Frontal cortex (tissue), 4 donors: Measurements from ENCODE around the gene ZNF563. TPM values are rescaled to one million over a fixed set of nuclear protein-coding genes. Genes with fewer than 3 reads are reported as not detected.
"Not testable (repeated sequence)": the region's sequence is repeated elsewhere in the genome, so short reads cannot be mapped to it uniquely, and the experiment has no call there.

Experiments
- DNase-seq, 2 donors: peaks; one replicate each; pipeline ENCODE4 v3.0.0; 2012; ENCODE audit warnings: low spot score in 2 of 2
- FAIRE-seq: peaks from 2 replicates; lab custom pipeline; 2012; peaks lifted over from hg19 to GRCh38; lab: Jason Lieb, UNC
- small RNA-seq: library from RNA; depleted of rRNA; stranded (forward); fragments of <200 nt; gene quantifications from one replicate; pipeline ENCODE3, GENCODE V24; 2014
- total RNA-seq: library from RNA; depleted of rRNA; stranded (reverse); fragments of >200 nt; gene quantifications from one replicate; pipeline ENCODE4 v1.2.3, GENCODE V29; 2014
- donor health status: control.
- donor health status: control.
- donor health status: control.

The ZNF563 gene
- total RNA-seq, 1 donor from 2014 or later = 0.82 TPM

DNA sequence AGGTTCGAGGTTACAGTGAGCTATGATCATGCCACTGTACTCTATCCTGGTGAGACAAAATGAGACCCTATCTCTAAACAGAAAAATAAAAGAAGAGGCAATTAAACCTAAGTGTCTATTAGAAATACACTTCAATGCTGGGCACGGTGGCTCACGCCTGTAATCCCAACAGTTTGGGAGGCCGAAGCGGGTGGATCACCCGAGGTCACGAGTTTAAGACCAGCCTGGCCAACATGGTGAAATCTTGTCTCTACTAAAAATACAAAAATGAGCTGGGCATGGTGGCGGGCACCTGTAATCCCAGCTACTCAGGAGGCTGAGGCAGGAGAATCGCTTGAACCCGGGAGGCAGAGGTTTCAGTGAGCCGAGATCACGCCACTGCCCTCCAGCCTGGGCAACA lies 24.5 kb downstream of the ZNF563 start:
- not testable (repeated sequence) for DNase-seq, FAIRE-seq

DNA sequence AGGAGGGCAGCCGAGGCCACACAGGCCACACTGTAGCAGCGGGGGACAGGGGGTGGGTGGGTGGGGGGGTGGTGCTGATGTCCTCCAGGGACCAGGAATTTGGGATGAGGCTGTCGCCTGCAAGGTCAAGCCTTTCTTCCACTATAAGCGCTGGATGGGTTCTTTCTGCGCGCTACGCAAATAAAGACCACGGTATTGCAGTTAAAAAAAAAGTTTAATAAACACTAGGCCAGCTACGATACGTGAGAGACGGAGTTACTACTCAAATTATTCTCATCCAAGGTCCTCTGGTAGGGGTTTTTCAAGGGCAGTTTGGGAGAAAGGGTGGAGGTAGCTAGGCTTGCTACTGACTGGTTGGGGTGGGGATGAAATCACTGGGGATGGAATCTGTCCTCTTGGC lies 38.2 kb downstream of the ZNF563 start:
- no peak for FAIRE-seq
- no peak for DNase-seq

DNA sequence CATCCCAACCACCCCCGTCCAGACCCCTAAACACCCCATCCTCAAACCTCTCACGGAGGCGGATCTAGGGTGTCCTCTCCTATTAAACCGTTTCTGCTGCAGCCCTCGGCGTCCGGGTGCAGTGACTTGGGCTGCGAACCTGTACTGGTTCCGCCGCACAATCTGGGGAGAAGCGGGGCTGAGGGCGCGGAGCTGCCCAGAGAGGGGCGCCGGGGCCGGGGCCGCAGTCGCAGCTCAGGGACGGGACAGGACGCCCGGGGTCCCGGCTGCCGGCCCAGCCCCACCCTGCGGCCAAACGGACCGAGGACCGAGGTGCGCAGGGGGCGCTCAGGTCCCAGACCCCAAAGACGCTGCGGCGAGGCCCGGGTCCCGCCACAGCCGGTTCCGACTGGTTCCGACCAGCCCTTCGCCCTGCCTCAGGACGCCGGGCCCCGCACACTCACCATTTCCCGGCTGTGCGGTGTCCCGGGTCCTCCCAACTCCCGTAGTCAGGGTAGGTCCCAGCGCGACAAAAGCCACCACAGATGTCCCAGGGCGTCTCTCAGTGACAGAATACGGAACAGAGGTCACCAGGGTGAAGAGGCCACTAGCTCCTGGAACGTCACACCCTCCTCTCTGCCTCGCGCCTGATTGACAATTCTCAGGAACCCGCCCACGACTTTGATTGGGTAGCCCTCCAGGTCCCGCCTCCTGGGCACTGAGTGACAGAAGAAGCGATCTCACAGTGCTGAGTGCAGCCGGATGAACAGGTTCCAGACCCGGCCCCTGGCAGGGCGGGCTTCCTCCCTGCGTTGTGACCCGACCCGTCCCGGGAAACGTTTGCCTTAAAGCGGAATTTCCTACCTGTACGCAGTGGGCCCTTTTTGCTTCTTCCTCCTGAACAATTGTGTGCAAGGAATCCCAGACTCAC lies 38.9 kb downstream of the ZNF563 start, which contains the start of gene ZNF44:
Gene ZNF44 (minus strand): TSS at position 635 of the 910 bp plus-strand sequence. CDS start 189 bp downstream, at position 446.
- DNase-seq (peak; percentile 96), FAIRE-seq (peak; percentile 87)

DNA sequence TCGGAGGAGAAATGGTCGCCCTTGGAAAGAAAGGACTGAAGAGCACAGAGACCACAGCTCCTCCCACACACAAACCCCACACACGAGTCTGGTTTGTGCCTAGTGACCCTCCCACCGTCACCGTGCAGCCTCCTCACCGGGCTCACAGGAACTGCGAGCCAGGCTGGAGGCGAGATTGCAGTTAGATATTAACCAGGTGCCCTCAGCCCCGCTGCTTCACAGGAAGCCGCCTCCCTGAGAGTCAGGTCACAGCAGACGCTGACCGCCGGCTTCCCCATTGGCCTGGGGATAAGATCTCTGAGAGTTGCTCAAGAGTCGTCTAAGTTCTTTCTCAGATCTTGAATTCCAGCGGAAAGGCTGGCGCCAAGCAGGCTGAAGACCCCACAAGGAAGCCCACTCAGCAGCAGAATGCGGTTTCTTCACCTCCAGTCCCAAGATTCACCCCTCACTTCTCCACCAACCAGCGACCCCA lies 39.6 kb downstream of the ZNF563 start:
- no peak for FAIRE-seq
- DNase-seq = peak in 1 of 2 donors; percentile 36

DNA sequence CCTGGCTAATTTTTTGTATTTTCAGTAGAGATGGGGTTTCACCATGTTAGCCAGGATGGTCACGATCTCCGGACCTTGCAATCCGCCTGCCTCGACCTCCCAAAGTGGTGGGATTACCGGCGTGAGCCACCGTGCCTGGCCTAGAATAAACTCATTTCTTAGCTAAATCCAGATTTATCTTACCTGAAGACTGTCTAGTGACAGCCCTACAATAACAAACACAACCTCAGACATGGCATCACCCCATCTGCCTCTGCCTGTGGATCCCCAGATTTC lies 43.7 kb downstream of the ZNF563 start:
- FAIRE-seq (no peak), DNase-seq (no peak)

DNA sequence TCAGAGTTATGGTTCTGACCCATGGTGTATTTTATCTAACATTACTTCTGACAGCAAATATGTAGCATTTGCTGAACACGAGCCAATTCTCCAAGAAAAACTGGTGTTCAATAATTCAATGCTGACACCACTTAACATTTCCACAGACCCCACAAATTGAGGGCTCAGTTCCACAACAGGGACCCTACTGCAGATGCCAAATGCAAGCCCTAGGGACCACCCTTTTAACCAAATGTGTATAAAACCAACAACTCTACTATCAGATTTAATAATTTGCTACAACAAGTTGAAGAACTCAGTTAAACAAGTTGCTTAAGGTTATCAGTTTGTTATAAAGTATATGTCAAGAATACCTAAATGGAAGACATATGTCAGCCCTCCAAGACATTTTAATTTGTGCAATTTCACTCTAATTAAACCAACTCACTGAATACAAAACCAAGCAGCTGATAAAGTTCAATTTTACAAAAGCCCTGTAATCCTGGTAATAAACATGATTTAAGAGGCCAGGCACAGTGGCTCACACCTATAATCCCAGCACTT lies 45.4 kb downstream of the ZNF563 start:
- DNase-seq (no peak), FAIRE-seq (no peak)

DNA sequence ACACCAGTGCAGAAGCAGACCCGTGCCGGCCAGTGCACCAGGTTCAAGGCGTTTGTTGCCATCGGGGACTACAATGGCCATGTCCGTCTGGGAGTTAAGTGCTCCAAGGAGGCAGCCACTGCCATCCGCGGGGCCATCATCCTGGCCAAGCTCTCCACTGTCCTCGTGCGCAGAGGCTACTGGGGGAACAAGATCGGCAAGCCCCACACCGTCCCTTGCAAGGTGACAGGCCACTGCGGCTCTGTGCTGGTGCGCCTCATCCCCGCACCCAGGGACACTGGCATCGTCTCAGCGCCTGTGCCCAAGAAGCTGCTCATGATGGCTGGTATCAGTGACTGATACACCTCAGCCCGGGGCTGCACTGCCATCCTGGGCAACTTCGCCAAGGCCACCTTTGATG lies 48.8 kb downstream of the ZNF563 start:
- FAIRE-seq (no peak), DNase-seq (no peak)

DNA sequence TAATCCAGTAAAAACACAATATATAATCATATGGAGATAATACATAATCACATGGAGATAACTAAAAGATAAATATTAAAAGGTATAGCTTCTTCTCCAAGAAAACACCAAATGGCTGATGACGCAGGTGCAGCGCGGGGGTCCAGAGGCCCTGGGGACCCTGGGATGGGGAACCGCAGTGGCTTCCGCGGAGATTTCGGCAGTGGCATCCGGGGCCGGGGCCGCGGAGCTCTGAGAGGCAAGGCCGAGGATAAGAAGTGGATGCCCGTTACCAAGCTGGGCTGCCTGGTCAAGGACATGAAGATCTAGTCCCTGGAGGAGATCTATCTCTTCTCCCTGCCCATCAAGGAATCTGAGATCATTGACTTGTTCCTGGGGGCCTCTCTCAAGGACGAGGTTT lies 49.2 kb downstream of the ZNF563 start:
- no peak for DNase-seq
- no peak for FAIRE-seq

DNA sequence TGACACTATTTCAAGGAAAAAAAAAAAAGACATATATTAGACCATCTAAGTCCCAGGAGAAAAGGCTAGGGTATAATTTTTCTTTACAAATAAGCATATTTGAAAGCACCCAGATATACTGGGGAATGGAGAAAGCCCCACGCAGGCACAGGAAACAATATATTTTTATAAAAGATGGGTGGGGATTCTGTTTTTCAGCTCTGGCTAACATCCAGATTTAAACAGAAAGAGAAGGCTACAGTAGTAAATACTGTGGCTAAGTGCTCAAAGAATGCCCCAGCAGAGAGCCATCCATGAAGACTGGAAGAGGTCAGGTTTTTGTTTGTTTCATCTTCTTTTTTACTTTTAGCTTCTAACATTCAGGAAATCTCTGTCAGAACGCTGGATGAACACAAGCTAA lies 54.7 kb downstream of the ZNF563 start:
- DNase-seq = no peak
- no peak for FAIRE-seq

DNA sequence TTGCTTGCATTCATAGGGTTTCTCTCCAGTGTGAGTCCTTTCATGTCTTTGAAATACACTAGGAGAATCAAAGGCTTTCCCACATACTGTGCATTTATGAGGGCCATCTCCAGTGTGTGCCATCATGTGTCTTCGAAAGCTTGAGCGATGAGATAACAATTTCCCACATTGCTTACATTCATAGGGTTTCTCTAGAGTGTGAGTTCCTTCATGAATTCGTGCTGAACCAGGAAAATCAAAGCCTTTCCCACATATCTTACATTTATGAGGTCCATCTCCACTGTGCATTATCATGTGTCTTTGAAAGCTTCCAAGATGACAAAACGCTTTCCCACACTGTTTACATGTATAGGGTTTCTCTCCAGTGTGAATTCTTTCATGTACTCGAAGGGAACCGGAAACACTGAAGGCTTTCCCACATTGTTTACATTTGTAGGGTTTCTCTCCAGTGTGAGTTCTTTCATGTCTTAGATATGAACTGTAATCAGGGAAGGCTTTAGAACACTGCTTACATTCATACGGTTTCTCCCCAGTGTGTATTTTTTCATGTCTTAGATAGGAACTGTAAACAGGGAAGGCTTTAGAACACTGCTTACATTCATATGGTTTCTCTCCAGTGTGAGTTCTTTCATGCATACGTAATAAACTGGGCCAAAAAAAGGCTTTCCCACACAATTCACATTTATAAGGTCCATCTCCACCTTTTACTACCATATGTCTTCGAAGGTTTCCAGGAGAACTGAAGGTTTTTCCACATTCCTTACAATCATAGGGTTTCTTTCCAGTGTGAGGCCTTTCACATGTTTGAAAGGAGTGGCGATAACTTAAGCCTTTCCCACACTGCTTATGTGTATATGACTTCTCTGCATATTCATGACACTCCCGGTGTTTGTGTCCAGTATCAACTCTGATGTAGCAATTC lies 60.2 kb downstream of the ZNF563 start:
- FAIRE-seq (no peak), DNase-seq (no peak)

DNA sequence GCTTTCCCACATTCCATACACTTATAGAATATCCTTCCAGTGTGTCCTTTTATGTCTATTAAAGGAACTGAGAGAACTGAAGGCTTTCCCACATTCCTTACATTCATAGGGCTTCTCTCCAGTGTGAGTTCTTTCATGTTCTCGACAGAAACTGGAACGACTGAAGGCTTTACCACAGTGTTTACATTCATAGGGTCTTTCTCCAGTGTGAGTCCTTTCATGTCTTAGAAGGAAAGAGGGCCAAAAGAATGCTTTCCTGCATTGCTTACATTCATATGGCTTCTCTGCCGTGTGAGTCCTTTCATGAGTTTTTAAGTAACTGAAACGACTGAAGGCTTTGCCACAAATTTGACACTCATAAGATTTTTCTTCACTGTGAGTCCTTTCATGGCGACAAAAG lies 61.0 kb downstream of the ZNF563 start:
- no peak for DNase-seq
- no peak for FAIRE-seq

DNA sequence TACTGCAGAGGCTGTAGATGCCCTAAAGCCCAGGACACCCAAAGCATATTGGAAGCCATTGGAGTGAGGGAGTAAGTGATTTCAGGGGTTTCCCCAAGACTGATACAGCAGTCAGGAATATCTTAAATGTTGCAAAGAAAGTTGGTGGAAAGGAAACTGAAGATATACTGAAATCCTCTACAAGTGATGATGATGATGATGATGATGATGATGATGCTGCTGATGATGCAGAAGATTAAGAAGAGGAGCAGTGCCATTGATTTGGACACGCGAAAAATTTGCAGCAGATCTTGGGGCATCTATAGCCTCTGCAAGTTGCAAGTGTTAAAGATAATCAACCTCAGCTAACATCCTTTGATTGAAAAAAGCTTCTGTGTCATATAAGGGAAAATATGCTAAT lies 62.6 kb downstream of the ZNF563 start:
- DNase-seq (no peak), FAIRE-seq (no peak)

Small RNAs within 50 kb of the gene (small RNA-seq; reads per million reads assigned to genes)
- gene RPS29P23 = not detected

Other genes with a start within 250 kb of the ZNF563 start
- 6.1 TPM for gene ZNF20, start 193.3 kb downstream of the ZNF563 start, total RNA-seq
- gene ZNF625, start 176.9 kb downstream of the ZNF563 start, total RNA-seq = 29.3 TPM
- gene ZNF136, start 170.5 kb downstream of the ZNF563 start, total RNA-seq = 25.7 TPM
- 17.5 TPM for gene ZNF44, start 38.8 kb downstream of the ZNF563 start, total RNA-seq
- gene ZNF442, start 32.0 kb upstream of the ZNF563 start, total RNA-seq = 4.9 TPM
- gene ZNF799, start 67.6 kb upstream of the ZNF563 start, total RNA-seq = 7.3 TPM
- 14.3 TPM for gene ZNF443, start 107.4 kb upstream of the ZNF563 start, total RNA-seq
- gene ZNF709, start 151.2 kb upstream of the ZNF563 start, total RNA-seq = 37.5 TPM
- gene ZNF564, start 217.8 kb upstream of the ZNF563 start, total RNA-seq = 32.6 TPM